GM19193 (cell line): Measurements from ENCODE around the gene AQR.

Experiments
- POLR2A ChIP-seq: IDR thresholded peaks from 4 replicates; pipeline ENCODE4 v1.6.1; 2011; ENCODE audit not compliant: insufficient read depth, insufficient read length; ENCODE audit errors: extremely low read depth

AQR gene

DNA sequence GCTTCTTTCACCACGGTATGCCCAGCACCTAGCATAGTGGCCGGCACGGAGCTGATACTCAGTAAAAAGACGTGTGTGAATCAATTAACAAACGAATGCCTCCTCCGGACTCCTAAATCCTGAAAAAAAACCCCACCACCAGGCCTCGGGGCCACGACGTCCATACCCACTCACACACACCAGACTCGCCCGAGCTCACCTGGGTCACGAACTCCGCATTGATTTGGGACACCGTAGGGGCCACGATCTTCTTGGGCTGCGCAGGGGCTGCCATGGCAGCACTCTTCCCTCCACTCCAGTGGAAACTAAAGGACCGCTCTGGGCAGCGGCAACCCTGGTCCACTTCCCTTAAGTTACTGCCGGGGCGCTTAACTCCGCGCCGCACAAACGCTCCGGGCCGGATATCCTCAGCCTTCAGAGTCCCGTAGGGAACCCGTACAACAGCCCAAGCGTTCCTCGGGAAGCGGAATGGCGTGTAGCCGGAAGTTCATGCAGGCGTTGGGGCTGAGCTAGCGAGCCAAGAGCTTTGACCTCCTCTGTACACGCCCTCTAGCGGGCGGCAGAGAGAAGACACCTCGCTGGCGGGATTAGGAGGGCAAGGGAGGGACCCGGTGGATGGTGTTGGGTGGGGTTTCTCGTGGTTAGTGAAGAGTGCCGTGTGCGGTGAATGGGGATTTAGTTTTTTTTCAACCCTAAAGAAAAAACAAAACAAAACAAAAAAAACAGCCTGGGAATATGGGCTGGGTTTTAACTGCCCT, at the start of gene AQR:
AQR (minus strand) TSS at position 403 of the 758 bp plus-strand sequence; CDS start at position 274, 129 bp downstream.
- peak; percentile 94 for TF ChIP-seq POLR2A

DNA sequence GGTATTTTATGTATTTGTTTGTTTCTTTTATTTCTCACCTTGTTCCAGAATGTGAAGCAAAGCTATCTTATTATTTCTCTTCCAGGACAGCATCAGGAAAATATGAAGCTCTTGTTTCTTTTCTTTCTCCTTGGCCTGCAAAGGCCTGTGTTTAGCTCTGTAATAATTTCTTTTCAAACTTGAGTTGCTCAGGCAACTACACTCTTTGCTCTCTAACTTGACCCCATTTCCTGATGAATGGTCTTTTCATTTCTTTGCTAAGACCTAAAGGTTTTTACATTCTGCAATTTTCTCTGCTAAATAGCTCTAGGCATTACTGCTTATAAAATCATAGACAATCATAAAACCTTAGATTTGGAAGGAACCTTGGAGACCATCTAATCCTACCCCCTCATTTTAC, 44.7 kb upstream of the AQR start:
- TF ChIP-seq POLR2A = no peak

DNA sequence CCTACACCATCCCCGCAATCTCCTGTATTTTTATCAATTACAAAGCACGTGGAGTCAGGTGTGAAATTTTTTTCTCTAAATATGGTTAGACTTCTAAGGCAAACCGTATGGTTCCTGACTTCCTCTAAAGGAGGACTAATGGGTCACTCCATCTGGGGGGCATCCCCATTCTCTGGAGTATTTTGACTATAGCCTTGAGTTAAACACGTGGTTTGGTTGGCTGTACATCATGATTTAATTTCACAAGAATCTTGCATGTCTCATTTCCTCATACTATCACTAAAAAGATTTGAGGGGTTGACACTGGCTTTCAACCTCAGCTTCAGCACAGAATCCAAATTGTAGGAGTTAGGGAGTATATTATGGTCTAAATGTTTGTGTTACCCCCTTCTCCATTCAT, 43.8 kb upstream of the AQR start:
- no peak for TF ChIP-seq POLR2A

DNA sequence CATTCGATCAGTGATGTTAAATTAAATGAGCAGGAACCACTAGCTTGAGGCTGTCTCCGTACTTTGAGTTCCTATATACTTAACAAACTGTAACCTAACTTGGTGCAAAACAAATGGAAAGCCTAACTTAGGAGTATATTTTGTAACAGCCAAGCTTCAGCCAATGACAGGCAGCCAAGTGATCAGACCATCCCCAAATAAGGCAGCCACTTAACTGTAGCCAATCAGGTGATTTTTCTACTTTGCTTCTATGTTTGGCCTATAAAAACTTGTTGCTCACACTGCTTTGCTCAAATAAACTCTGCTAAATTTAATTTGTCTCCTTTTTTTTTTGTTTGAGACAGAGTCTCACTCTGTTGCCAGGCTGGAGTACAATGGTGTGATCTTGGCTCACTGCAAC, 37.9 kb upstream of the AQR start:
- no peak for TF ChIP-seq POLR2A

DNA sequence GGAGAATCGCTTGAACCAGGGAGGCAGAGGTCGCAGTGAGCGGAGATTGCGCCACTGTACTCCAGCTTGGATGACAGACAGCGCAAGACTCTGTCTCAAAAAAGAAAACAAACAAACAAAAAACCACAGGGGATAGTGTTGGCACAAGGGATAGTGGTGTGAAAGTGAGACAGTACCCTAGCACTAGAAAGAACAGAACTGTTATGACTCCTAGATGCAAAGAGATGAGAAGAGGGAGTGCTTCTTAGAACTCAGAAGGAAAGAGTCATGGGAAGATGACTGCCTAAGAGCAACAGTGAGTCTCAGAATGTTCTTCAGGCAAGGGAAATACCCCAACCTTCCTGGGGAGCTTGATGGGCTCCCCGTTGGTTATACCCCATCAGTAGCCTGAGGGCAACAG, 36.4 kb upstream of the AQR start:
- TF ChIP-seq POLR2A = no peak

DNA sequence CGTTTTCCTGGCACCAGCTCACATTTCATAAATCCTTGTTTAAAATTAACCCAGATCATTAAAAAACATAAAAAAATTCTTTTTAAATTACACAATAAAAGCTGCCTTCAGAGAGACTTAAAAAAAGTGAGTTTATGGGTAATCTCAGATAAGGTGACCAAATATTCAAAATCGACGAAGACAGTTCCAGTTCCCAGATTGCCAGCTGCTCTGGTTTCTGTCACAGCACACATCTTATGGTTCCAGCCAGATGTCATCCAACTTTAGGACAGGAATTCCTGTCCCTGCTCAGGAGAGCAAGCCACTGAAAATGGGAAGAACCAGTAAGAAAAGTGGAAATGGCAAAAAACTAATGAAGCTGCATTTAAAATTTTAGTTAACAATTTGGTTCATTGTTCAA, 34.4 kb upstream of the AQR start:
- no peak for TF ChIP-seq POLR2A

DNA sequence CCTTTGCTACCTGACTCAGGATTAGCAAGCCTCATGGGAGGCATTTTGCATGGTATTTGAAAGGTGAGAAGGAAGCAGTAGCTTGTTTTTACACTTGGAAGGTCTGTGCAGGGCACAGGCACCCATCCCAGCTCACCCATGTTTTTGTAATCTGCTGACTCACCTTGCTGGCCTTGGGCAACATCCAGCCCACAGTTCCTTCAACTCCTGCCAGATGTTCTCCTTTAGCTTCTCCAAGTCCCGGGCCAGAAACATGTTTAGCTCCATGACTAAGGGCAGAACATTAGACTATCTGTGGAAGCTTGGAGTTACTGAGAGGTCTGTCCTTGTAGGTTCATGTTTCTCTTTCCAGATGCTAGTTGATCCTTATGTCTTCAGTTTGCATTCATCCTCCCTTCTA, 31.0 kb upstream of the AQR start:
- TF ChIP-seq POLR2A = no peak

DNA sequence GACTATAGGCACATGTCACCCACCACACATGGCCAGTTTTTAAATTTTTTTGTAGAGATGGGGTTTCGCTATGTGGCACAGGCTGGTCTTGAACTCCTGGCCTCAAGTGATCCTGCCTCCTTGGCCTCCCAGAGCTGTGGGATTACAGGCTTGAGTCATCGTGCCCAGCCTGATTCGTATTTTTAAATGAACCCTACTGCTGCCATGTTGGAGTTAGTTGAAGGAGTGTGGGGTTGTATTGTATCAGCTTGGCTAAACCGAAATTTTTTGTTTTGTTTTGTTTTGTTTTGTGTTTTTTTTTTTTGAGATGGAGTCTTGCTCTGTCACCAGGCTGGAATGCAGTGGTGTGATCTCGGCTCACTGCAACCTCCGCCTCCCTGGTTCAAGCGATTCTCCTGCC, 30.4 kb upstream of the AQR start:
- TF ChIP-seq POLR2A = no peak

DNA sequence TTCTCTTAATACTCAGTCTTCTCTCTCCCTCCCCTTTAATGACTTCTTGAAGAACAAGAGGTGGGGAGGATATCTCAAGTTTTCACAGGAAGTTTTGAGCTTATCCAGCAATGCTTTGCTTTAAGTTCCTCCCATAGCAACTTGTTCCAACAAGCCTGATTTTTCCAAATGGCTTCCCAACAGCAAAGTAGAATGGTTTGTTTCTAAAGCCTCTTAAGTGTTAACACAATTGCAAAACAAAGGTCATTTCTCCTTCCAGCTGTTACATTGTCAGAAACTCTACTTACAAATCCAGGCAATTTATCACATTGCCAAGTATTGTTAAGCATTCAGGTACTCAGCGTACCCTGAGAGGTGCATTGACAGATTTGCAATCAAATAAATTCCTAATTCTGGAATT, 25.4 kb upstream of the AQR start:
- no peak for TF ChIP-seq POLR2A

DNA sequence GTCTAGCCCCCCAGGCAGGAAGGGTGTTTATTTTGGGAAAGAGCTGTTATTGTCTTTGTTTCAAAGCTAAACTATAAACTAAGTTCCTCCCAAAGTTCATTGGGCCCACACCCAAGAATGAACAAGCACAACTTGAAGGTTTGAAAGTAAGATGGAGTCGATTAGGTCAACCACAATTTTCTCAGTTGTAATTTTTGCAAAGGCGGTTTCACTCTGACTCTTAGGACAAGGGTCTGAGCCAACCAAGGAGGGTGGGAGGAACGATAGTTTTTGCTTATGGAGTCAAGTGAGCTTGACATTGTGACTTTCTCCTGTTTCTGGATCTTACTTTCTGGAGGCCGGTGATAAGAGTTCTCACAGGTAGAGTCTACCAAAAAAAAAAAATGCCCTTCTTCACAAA, 24.3 kb upstream of the AQR start:
- no peak for TF ChIP-seq POLR2A

DNA sequence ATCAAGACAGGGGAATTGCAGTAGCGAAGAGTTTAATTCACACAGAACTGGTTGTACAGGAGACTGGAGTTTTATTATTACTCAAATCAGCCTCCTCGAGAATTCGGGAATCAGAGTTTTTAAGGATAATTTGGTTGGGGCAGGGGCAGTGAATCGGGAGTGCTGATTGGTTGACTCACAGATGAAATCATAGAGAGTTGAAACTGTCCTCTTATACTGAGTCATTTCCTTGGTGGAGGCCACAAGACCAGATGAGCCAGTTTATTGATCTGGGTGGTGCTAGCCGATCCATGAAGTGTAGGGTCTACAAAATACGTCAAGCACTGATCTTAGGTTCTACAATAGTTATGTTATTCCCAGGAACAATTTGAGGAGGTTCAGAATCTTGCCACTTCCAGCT, 23.9 kb upstream of the AQR start:
- no peak for TF ChIP-seq POLR2A

DNA sequence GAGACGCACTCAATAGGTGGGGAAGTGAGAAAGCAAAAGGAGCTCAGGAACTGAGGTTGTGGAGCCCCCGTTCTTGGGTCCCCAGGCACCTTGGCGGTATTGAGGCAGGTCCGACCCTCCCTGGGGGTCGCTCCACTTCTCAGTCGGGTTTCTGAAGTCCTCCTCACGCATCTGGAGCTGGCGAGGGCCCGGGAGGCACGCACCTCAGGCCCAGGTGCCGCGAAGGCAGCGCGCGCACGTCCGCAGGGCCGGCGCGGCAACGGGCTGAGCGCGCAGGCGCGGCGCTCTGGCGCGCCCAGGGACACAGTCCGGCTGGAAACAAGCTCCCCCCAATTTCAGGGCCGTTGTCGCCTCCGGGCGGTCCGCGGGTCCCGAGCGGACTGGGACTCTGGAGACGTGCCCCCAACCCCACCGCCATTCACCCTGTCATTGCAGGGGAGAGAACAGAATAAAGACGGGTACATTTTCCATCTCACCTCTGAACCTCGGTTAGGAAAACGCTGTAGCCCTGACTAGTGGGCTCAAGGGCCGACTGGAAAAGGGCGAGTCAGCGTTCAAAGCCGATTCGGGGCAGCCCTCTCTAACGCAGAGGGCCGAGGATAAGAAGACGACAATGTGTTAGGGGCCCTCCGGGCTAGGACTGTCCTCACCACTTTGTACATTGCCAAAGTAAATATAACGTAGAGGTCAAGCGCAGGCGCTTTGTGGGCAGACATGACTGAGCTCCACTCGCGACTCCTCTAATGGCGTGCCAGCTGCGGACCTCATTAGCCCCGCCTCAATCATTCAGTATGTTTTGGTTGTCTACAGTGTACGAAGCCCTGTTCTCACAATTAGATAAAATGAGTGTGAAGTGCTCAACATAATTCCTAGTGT, 18.7 kb upstream of the AQR start, which contains the start of gene ZNF770:
ZNF770 (minus strand) TSS at position 261 of the 876 bp plus-strand sequence. CDS start 4,853 bp downstream, outside the sequence.
- peak; percentile 97 for TF ChIP-seq POLR2A

DNA sequence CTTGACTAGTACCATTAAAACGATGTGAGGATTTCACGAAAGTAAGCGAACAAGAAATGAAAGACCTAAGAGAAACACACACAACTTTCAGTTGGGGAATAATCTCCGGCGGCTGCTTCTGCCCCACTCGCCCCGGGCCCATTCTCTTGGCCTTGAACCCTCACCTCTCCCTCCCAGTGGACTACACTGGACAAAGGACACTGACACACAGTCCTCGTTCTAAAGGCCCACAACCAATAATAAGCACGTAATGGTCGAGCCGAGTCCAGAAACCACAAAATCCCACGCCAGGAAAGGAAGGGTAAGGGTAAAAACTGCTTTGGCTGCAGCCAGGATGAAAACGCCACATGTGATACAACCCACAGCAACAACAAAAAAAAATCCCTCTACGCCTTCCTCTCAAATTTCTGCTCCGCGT, 18.1 kb upstream of the AQR start:
- TF ChIP-seq POLR2A = no peak

DNA sequence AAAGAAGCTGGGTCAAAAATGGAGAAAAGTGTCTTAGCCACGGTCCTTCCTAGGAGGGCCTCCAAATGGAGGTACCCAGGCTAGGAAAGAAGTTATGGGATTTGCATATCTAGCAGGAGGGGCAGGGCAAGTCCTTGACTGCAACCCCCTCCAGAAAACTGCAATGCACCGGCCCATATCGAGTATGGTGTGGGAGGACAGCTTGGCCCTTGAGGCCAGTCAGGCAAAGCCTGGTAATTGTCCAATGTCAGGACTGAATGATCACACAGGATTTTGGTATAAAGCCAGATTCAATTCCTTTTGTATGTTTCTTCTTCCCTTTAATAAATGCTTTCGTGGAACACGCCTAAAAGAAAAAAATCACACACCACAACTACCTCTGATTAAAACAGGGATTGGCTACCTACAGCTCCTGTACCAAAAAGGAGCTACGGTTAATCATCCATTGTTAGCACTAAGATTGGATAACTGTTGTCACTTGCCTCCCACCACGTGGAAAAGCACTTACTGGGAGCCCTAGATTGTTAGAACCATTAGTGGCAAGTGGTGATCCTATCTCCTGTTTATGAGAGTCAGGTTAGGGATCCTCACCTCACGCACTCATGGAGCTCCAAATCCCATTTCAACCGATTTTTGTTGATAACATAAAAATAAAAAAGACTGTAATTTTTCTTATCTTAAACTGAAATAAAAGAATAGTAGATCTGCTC, 17.4 kb upstream of the AQR start:
- TF ChIP-seq POLR2A = no peak

DNA sequence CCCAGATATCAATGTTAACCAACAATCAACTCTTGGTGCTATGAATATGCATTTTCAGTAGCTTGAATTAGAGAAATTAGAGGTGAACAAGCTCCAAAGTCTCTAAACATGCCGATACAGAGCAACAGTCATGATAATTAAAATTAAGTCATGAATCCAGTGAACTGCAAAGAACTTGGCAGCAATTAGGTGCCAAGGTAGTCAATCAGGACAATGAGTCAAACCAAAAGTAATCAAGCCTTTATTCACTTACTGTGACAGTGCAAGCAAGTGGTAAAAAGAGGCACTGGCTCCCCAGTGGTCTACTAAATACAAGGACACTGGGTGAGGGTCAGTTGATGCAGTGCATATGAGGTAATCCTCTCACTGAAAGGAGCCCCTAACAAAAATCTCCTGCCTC, 16.8 kb upstream of the AQR start:
- no peak for TF ChIP-seq POLR2A
